GM13977 (cell line): ENCODE data around the gene FHL1.

Source experiments
- DNase-seq: peaks from one replicate; pipeline ENCODE4 v3.0.0; 2012; ENCODE audit warnings: low spot score
- CTCF ChIP-seq: IDR thresholded peaks from 2 replicates; pipeline ENCODE4 v1.5.1; 2012; ENCODE audit warnings: mild to moderate bottlenecking, control low read depth; ENCODE audit not compliant: insufficient read depth; ENCODE audit errors: extremely low read depth, missing control alignments
- in situ Hi-C: fragments of 300-500 bp; cut with MboI; formaldehyde crosslinking; loops from one replicate; pipeline ENCODE4 v1.12.0; 2022; ENCODE audit warnings: low sequenced_read_pairs, low pct_unique_long_range_greater_than_20kb, mixed read lengths, inconsistent platforms; ENCODE audit not compliant: unreplicated experiment

Gene FHL1

GRCh38 chrX:136115126-136115903, 32.0 kb upstream of the FHL1 start:
- no peak for TF ChIP-seq CTCF
- in situ Hi-C loops: no loop called here
- no peak for DNase-seq

DNA sequence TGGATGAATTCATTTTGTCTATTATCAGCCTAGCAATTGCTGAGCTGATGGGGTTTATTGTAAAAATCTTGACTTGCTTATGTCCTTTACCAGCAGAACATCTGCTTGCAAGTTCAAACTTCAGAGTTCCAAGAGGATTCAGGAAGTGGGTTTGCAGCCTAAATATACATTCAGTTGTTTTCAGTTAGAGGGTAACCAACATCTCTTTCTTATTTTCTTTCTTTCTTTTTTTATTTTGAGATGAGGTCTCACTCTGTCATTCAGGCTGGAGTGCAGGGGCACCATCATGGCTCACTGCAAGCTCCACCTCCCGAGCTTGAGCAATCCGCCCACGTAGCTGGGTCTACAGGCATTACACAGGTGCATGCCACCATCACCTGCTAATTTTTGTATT, 31.4 kb upstream of the FHL1 start:
- in situ Hi-C loops: no loop called here
- no peak for DNase-seq
- no peak for TF ChIP-seq CTCF

DNA sequence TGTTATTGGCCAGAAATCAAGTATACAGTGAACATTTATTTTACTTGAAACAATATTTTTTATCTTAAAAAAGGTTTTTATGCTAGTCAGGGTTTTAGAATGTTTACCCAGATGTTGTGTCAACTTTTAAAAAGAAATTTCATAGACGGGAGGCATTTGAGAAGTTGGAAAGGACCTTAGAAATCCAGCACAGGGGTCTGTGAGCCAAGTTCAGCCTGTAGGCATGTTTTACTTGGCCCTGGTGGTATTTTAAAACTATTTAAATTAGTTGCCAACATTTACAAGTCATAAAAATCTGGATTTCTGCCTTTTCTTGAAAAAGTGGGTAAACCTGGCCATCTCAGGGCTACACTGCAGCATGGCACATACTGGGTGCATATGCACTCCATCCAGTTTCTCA, 25.5 kb upstream of the FHL1 start:
- in situ Hi-C loops: no loop called here
- TF ChIP-seq CTCF: no peak
- no peak for DNase-seq

DNA sequence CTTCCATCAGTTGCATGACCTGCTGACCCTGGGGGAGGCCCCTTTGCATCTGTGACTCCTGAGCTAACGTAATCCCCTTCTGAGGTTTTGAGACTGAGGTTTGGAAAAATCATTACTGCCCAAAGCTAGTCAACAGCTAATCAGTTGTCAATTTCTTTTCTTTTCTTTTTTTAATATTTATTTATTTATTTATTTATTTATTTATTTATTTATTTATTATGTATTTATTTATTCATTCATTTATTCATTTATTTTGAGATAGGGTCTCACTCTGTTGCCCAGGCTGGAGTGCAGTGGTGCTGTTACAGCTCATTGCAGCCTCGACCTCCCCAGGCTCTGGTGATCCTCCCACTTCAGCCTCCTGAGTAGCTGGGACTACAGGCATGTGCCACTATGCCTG, 25.1 kb upstream of the FHL1 start:
- DNase-seq: no peak
- TF ChIP-seq CTCF: no peak
- in situ Hi-C loops: no loop called here

DNA sequence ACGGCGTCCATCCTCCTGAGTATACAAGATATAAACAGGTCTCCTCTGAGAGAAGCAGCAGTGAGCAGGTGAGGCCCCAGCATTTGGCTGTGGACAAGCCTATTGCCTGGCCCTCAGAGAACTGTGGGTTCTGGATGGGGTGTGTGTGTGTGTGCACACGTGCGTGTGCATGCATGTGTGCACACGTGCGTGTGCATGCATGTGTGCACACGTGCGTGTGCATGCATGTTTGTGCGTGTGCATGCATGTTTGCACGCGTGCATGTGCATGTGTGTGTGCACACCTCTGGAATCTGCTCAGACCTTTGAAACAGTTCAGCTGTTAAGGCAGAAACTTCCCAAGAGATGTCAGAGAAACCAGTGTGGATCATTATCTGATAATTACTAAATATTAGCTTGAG, 22.2 kb upstream of the FHL1 start:
- no peak for DNase-seq
- no peak for TF ChIP-seq CTCF
- in situ Hi-C loops: no loop called here

DNA sequence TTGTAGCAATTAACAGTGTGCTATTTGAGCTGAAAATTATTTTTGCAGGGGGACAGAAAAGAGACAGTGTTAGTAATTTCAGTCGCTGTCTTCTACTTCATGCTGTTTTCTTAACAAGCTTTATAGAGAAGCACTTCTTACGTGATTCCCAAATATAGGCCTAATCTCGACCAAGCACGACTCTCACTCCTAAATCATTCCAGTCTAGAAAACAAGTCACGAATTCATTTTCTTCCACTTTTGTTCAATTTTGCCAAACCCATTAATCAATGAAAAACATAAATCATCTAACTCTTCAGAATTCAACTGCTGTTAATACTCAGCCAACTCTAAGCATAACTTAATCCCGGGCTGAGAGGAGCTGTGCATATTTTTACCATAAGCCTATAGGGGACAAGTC, 21.0 kb upstream of the FHL1 start:
- no peak for DNase-seq
- in situ Hi-C loops: no loop called here
- no peak for TF ChIP-seq CTCF
